Upper lobe of left lung (tissue), 6 donors: ENCODE measurements around the gene KATNAL2. TPM values are rescaled to one million over a fixed set of nuclear protein-coding genes. Genes with fewer than 3 reads are reported as not detected.

Experiments
- ATAC-seq, 2 donors: fragments of 200-7000 bp; cut with Tn5 transposase; one replicate each; pipeline ENCODE4 v1.9.1; 2022; ENCODE audit warnings: mild to moderate bottlenecking in 2 of 2, moderate library complexity in 2 of 2; ENCODE audit not compliant: low FRiP score in 2 of 2
- DNase-seq, 2 donors: peaks; one replicate each; pipeline ENCODE4 v3.0.0-alpha.2; 2019 to 2020
- H3K27ac ChIP-seq, 4 donors: fragments of 200-600 bp; sonication (generic); one replicate each; pipeline ENCODE4 v1.5.1; 2016 to 2019
- H3K27me3 ChIP-seq, 4 donors: fragments of 200-600 bp; sonication (generic); one replicate each; pipeline ENCODE4 v1.5.1; 2017 to 2019
- H3K36me3 ChIP-seq, 4 donors: fragments of 200-600 bp; sonication (generic); one replicate each; pipeline ENCODE4 v1.5.1; 2016 to 2019
- H3K4me1 ChIP-seq, 4 donors: fragments of 200-600 bp; sonication (generic); one replicate each; pipeline ENCODE4 v1.5.1; 2018 to 2019
- H3K4me3 ChIP-seq, 4 donors: fragments of 200-600 bp; sonication (generic); one replicate each; pipeline ENCODE4 v1.5.1; 2017 to 2019; ENCODE audit warnings: mild to moderate bottlenecking in 2 of 4, moderate library complexity in 1 of 4
- H3K9me3 ChIP-seq, 4 donors: fragments of 200-600 bp; sonication (generic); one replicate each; pipeline ENCODE4 v1.5.1; 2018 to 2019
- CTCF ChIP-seq, 6 experiments: fragments of 450-650 bp in 4 of 6; fragments of 200-600 bp in 2 of 6; sonication (generic) in 2 of 6; IDR thresholded peaks; one replicate each; pipeline ENCODE4 v1.5.1; 2016 to 2019; ENCODE audit warnings: antibody characterized with exemption in 6 of 6
- EP300 ChIP-seq, 4 donors: sonication (generic); formaldehyde crosslinking; IDR thresholded peaks; one replicate each; pipeline ENCODE4 v1.5.1; 2017; ENCODE audit warnings: antibody characterized with exemption in 4 of 4, control low read depth in 2 of 4
- POLR2A ChIP-seq, 4 donors: fragments of 450-650 bp; IDR thresholded peaks; one replicate each; pipeline ENCODE4 v1.5.1; 2016 to 2017; ENCODE audit warnings: antibody characterized with exemption in 4 of 4, mild to moderate bottlenecking in 2 of 4
- POLR2AphosphoS5 ChIP-seq, 2 donors: sonication (generic); formaldehyde crosslinking; IDR thresholded peaks; one replicate each; pipeline ENCODE4 v1.5.1; 2017; ENCODE audit warnings: antibody characterized with exemption in 2 of 2
- WGBS, 2 donors: methylation state at CpG; one replicate each; pipeline ENCODE4 v1.1.5; 2017 to 2018; 5-methylcytosine and 5-hydroxymethylcytosine counted together
- total RNA-seq, 6 donors: library from RNA; depleted of rRNA in 4 of 6; stranded (reverse); fragments of >200 nt in 4 of 6; gene quantifications; one replicate each; pipeline versions ENCODE4 v1.1.0 to v1.2.1, GENCODE V29; 2016 to 2021
- donor health status: DM: no; HTN: no; CAD: no; lungs with moderate emphysema.
- donor health status: DM: no; HTN: yes; CAD: no; lungs with severe emphysema.

The KATNAL2 gene
- total RNA-seq, 6 donors from 2014 or later, result 1.6 to 12.6 (median 5.5) TPM

DNA sequence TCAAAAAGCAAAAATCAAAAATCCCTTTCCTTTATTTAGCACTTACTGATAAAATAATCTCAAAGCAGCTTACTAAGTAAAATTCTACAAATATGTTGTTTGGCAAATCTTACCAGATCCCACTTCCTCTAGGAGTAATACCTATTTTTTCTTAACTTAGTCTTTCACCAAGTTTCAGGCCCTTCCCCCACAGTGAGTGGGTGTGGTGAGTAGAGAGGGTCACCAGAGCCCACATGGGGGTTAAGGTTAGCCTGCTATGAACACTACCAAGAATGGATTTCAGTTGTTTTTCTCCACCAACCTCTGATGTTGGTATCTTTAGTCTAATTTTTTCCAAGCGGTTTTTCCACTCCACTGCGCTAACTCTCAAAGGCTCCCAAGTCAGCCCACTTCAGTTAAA, 23.3 kb upstream of the KATNAL2 start:
- DNase-seq, result no peak
- Histone ChIP-seq H3K4me3 (no peak overlapping the region), H3K36me3 (peaks cover 0 to 16% (median 5%) of the 10 kb centered on the region in 4 donors), H3K27ac (no peak overlapping the region), H3K9me3 (peaks cover 0 to 4% (median 3%) of the 10 kb centered on the region in 4 donors), H3K4me1 (peaks cover 0 to 7% (median 0%) of the 10 kb centered on the region in 4 donors), H3K27me3 (no peaks in the 10 kb centered on the region)
- no peak for TF ChIP-seq POLR2AphosphoS5 (IDR thresholded peaks at IDR 0.05)
- TF ChIP-seq CTCF (IDR thresholded peaks at IDR 0.05), result no peak
- TF ChIP-seq POLR2A (IDR thresholded peaks at IDR 0.05), result no peak
- TF ChIP-seq EP300 (IDR thresholded peaks at IDR 0.05), result no peak
- no peak for ATAC-seq
- 96 to 97% methylated on average over 2 of the region's 2 CpGs for WGBS, 2 donors

DNA sequence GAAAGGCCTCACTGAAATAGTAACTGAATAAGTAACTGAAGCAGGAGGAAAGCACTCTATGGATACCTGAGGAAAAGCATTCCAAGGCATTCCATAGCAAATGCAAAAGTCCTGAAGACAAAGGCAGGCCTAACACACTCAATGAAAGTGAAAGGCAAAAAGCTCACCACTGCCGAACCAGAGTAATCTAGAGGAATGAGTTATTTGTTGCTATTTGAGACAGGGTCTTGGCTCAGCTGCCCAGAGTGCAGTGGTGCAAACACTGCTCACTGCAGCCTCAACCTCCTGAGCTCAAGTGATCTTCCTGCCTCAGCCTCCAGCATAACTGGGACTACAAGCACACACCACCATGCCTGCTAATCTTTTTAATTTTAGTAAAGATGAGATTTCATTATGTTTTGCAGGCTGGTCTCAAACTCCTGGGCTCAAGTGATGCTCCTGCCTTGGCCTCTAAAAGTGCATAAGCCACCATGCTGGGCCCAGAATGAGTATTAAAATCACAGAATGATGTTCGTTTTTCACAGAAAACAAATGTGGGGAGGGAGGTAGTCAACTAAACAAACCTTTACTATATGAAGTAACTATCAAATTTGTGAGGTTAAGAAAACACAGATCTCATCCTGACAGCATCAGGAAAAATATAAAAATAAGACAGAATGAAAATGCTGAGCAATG, 18.0 kb upstream of the KATNAL2 start:
- Histone ChIP-seq H3K36me3 (no peaks in the 10 kb centered on the region), H3K27ac (no peak overlapping the region), H3K4me1 (no peaks in the 10 kb centered on the region), H3K4me3 (no peak overlapping the region), H3K9me3 (no peaks in the 10 kb centered on the region), H3K27me3 (no peaks in the 10 kb centered on the region)
- ATAC-seq (no peak), DNase-seq (no peak)
- TF ChIP-seq POLR2A (IDR thresholded peaks at IDR 0.05) (no peak), CTCF (IDR thresholded peaks at IDR 0.05) (no peak), EP300 (IDR thresholded peaks at IDR 0.05) (no peak), POLR2AphosphoS5 (IDR thresholded peaks at IDR 0.05) (no peak)
- WGBS, 2 donors, result 69 to 71% methylated on average over 2 of the region's 2 CpGs

GRCh38 chr18:46903406-46903805, 14.0 kb upstream of the KATNAL2 start:
- no peaks in the 10 kb centered on the region for H3K9me3 ChIP-seq
- no peaks in the 10 kb centered on the region for H3K4me1 ChIP-seq
- H3K4me3 ChIP-seq, result no peak overlapping the region
- no peaks in the 10 kb centered on the region for H3K36me3 ChIP-seq
- H3K27me3 ChIP-seq, result no peaks in the 10 kb centered on the region
- ATAC-seq, result no peak
- WGBS, 2 donors, result 93 to 94% methylated on average over 3 of the region's 3 CpGs
- DNase-seq, result no peak
- H3K27ac ChIP-seq, result no peak overlapping the region
- TF ChIP-seq POLR2AphosphoS5 (IDR thresholded peaks at IDR 0.05) (no peak), CTCF (IDR thresholded peaks at IDR 0.05) (no peak), POLR2A (IDR thresholded peaks at IDR 0.05) (no peak), EP300 (IDR thresholded peaks at IDR 0.05) (no peak)

- Histone ChIP-seq H3K27ac (no peak overlapping the region), H3K9me3 (no peaks in the 10 kb centered on the region), H3K27me3 (no peaks in the 10 kb centered on the region), H3K4me1 (no peaks in the 10 kb centered on the region), H3K36me3 (no peaks in the 10 kb centered on the region), H3K4me3 (no peak overlapping the region)
- no peak for DNase-seq
- TF ChIP-seq POLR2A (IDR thresholded peaks at IDR 0.05) (no peak), CTCF (IDR thresholded peaks at IDR 0.05) (no peak), POLR2AphosphoS5 (IDR thresholded peaks at IDR 0.05) (no peak), EP300 (IDR thresholded peaks at IDR 0.05) (no peak)
- ATAC-seq, result no peak
- WGBS, 2 donors, result 98 to 100% methylated on average over 3 of the region's 3 CpGs
Measured at GRCh38 chr18:46909497-46909896, 7.9 kb upstream of the KATNAL2 start.

DNA sequence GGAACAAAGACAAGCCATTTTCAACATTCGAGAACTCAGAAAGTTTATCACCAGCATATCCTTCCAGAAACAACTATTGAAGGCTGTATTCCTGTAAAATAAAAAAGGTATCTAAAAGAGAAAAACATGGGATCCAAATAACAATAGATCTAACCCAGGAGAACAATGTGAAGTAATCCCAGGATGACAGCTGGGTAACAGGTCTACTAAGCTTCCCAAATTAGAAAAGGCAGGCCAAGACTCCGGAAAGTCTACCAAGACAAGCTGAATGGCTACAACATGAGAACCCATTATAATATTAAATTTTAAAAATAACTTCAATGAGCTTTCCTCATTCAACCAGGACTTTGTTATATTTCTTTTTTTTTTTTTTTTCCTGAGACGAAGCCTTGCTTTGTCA, 6.5 kb upstream of the KATNAL2 start:
- 94 to 97% methylated on average over 3 of the region's 3 CpGs for WGBS, 2 donors
- no peak for ATAC-seq
- Histone ChIP-seq H3K4me1 (peaks cover 2 to 8% (median 4%) of the 10 kb centered on the region in 4 donors), H3K9me3 (no peaks in the 10 kb centered on the region), H3K36me3 (no peaks in the 10 kb centered on the region), H3K27ac (no peak overlapping the region), H3K27me3 (no peaks in the 10 kb centered on the region), H3K4me3 (no peak overlapping the region)
- DNase-seq, result no peak
- TF ChIP-seq POLR2AphosphoS5 (IDR thresholded peaks at IDR 0.05), result no peak
